Left lung (tissue), 14 donors: ENCODE data around the gene FBXW7. TPM values are rescaled to one million over a fixed set of nuclear protein-coding genes. Genes with fewer than 3 reads are reported as not detected.
A peak's percentile ranks its signal among the peaks of the same experiment; 100 is the strongest.

Source experiments
- ATAC-seq: fragments of 200-7000 bp; cut with Tn5 transposase; one replicate; pipeline ENCODE4 v1.9.1; 2020; ENCODE audit warnings: moderate library complexity
- DNase-seq, 4 donors: peaks; one replicate each; pipeline ENCODE4 v3.0.0-alpha.2; 2013 to 2020
- H3K27ac ChIP-seq, 2 donors: fragments of 200-600 bp; sonication (generic) in 1 of 2; one replicate each; pipeline versions ENCODE4 v1.5.0 to v1.8.0; 2020 to 2021
- H3K27me3 ChIP-seq, 2 donors: fragments of 200-600 bp; sonication (generic) in 1 of 2; one replicate each; pipeline versions ENCODE4 v1.5.0 to v1.8.0; 2020 to 2021
- H3K36me3 ChIP-seq, 2 donors: fragments of 200-600 bp; sonication (generic) in 1 of 2; one replicate each; pipeline versions ENCODE4 v1.5.0 to v1.8.0; 2020 to 2021
- H3K4me1 ChIP-seq, 2 donors: fragments of 200-600 bp; one replicate each; pipeline ENCODE4 v1.8.0; 2021
- H3K4me3 ChIP-seq, 2 donors: fragments of 200-600 bp; sonication (generic) in 1 of 2; one replicate each; pipeline versions ENCODE4 v1.5.0 to v1.8.0; 2020 to 2021; ENCODE audit warnings: mild to moderate bottlenecking in 1 of 2
- H3K9me3 ChIP-seq, 2 donors: fragments of 200-600 bp; sonication (generic) in 1 of 2; one replicate each; pipeline versions ENCODE4 v1.5.0 to v1.8.0; 2020 to 2021
- CTCF ChIP-seq, 2 donors: fragments of 200-600 bp; sonication (generic) in 1 of 2; IDR thresholded peaks; one replicate each; pipeline versions ENCODE4 v1.5.0 to v1.8.0; 2021; ENCODE audit warnings: antibody characterized with exemption in 2 of 2
- intact Hi-C, 2 donors: fragments of 100-400 bp; cut with DNase I; formaldehyde crosslinking; loops; one replicate each; pipeline versions ENCODE4 v1.11.2 to v1.14.2; 2022
- long read RNA-seq, 12 donors: library from polyadenylated mRNA in 2 of 12; unstranded in 2 of 12; transcript quantifications; one replicate each; pipeline ENCODE4 v2.0.0 and lab custom pipeline, GENCODE V29; 2019 to 2026
- polyA plus RNA-seq, 6 donors: library from polyadenylated mRNA; unstranded; fragments of 120-200 nt; gene quantifications; one replicate each; pipeline ENCODE4 v1.2.1, GENCODE V29; 2013; ENCODE audit not compliant: insufficient read length in 6 of 6
- total RNA-seq, 2 donors: library from RNA; stranded (reverse); fragmentation: NEBNext Ultra II Directional; extraction: Animal tissue kit (Norgen Biotek cat#: 25700); gene quantifications; one replicate each; pipeline ENCODE4 v1.2.1, GENCODE V29; 2021
- donor health status: DM: no; HTN: yes; CAD: no.
- donor health status: DM: no; HTN: no; CAD: no.

Gene FBXW7, protein sequence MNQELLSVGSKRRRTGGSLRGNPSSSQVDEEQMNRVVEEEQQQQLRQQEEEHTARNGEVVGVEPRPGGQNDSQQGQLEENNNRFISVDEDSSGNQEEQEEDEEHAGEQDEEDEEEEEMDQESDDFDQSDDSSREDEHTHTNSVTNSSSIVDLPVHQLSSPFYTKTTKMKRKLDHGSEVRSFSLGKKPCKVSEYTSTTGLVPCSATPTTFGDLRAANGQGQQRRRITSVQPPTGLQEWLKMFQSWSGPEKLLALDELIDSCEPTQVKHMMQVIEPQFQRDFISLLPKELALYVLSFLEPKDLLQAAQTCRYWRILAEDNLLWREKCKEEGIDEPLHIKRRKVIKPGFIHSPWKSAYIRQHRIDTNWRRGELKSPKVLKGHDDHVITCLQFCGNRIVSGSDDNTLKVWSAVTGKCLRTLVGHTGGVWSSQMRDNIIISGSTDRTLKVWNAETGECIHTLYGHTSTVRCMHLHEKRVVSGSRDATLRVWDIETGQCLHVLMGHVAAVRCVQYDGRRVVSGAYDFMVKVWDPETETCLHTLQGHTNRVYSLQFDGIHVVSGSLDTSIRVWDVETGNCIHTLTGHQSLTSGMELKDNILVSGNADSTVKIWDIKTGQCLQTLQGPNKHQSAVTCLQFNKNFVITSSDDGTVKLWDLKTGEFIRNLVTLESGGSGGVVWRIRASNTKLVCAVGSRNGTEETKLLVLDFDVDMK
- total RNA-seq: 10 to 100 TPM; 33.6 to 35.2 TPM
- 10 to 100 TPM; 29.0 to 39.7 (median 35.6) TPM for polyA plus RNA-seq
- long read RNA-seq, donor 1, transcript FBXW7-210 (2 exons, 528 nt): major isoform, 7 of 11 reads
- long read RNA-seq, donor 1, partial matches to known transcripts: 0 of 11 reads
- long read RNA-seq, donor 1, other reads (novel, unspliced or antisense): 0 of 11 reads
- long read RNA-seq, donor 2, full-length matches to known transcripts: 7 of 7 reads
- long read RNA-seq, donor 2, partial matches to known transcripts: 0 of 7 reads
- long read RNA-seq, donor 2, other reads (novel, unspliced or antisense): 0 of 7 reads
- long read RNA-seq, donor 3, partial matches to known transcripts: 0 of 2 reads
- long read RNA-seq, donor 3, other reads (novel, unspliced or antisense): 0 of 2 reads
- long read RNA-seq, donor 4, partial matches to known transcripts: 0 of 2 reads
- long read RNA-seq, donor 4, other reads (novel, unspliced or antisense): 1 of 2 reads
- long read RNA-seq, donor 5, full-length matches to known transcripts: 5 of 5 reads
- long read RNA-seq, donor 5, partial matches to known transcripts: 0 of 5 reads
- long read RNA-seq, donor 5, other reads (novel, unspliced or antisense): 0 of 5 reads
- long read RNA-seq, donor 6, full-length matches to known transcripts: 7 of 7 reads
- long read RNA-seq, donor 6, partial matches to known transcripts: 0 of 7 reads
- long read RNA-seq, donor 6, other reads (novel, unspliced or antisense): 0 of 7 reads
- long read RNA-seq, donor 7, partial matches to known transcripts: 0 of 1 reads
- long read RNA-seq, donor 7, other reads (novel, unspliced or antisense): 0 of 1 reads
- long read RNA-seq, donor 8, partial matches to known transcripts: 0 of 2 reads
- long read RNA-seq, donor 8, other reads (novel, unspliced or antisense): 0 of 2 reads
- long read RNA-seq, donor 9: 0 reads
- long read RNA-seq, donor 10, partial matches to known transcripts: 1 of 1 reads
- long read RNA-seq, donor 10, other reads (novel, unspliced or antisense): 0 of 1 reads
- long read RNA-seq, donor 11, partial matches to known transcripts: 6 of 20 reads
- long read RNA-seq, donor 11, other reads (novel, unspliced or antisense): 0 of 20 reads
- long read RNA-seq, donor 12, transcript FBXW7-210 (2 exons, 528 nt): major isoform, 5 of 5 reads
- long read RNA-seq, donor 12, partial matches to known transcripts: 0 of 5 reads
- long read RNA-seq, donor 12, other reads (novel, unspliced or antisense): 0 of 5 reads

DNA sequence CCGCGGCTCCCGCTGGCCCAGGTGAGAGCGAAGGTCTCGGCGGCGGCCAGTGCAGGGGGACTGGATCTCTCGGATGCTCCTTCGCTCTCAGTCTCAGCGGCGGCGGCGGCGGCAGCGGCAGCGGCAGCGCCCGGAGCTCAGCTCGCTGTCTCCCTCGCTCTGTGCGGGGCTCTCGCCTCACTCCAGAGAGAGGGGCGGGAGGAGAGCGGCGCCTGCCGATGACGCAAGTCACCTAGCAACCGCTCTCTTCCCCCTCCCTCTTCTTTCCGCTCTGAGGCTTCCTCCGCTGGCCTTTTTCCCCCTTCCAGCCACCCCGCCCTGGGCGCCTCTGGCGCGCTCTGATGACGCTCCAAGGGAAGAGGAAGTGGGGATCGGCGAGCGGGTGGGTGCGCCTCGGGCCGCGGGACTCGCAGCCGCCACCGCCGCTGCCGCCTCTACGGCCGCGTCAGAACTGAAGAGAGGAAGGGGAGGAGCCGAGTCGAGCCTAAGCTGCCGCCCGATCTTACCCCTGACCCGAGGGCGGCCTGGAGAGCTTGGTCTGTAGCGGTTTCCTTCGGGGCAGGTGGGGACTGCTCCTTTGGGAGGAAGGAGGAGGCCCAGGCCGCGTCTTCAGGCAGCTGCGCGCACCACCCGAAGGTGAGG lies at the start of gene FBXW7:
Gene FBXW7, minus strand, starts transcription at position 190 of the 642 bp plus-strand sequence. CDS start 124,289 bp downstream, outside the sequence.
- H3K9me3 ChIP-seq: no peaks in the 10 kb centered on the region
- H3K36me3 ChIP-seq: peaks cover 0 to 13% of the 10 kb centered on the region in 2 donors
- ATAC-seq: peak; percentile 94
- H3K4me3 ChIP-seq: peak within 1 kb of the TSS; percentile 97 to 99
- intact Hi-C loops: no loop called here
- peak within 1 kb of the TSS; percentile 83 to 98 for H3K27ac ChIP-seq
- H3K27me3 ChIP-seq: no peaks in the 10 kb centered on the region
- peak in 1 of 2 donors; percentile 10 for TF ChIP-seq CTCF (IDR thresholded peaks at IDR 0.05)
- DNase-seq: peak; percentile 99 to 100 (median 99)
- H3K4me1 ChIP-seq: peaks cover 15 to 53% of the 10 kb centered on the region in 2 donors

- Histone ChIP-seq H3K27me3 (no peaks in the 10 kb centered on the region), H3K4me3 (no peak overlapping the region), H3K9me3 (no peaks in the 10 kb centered on the region), H3K4me1 (peaks cover 0 to 8% of the 10 kb centered on the region in 2 donors), H3K27ac (no peak overlapping the region), H3K36me3 (no peaks in the 10 kb centered on the region)
- ATAC-seq (peak; percentile 91), DNase-seq (no peak)
- no peak for TF ChIP-seq CTCF (IDR thresholded peaks at IDR 0.05)
- intact Hi-C loops: no loop called here
Measured at GRCh38 chr4:152585023-152585441, 49.1 kb upstream of the FBXW7 start.

DNA sequence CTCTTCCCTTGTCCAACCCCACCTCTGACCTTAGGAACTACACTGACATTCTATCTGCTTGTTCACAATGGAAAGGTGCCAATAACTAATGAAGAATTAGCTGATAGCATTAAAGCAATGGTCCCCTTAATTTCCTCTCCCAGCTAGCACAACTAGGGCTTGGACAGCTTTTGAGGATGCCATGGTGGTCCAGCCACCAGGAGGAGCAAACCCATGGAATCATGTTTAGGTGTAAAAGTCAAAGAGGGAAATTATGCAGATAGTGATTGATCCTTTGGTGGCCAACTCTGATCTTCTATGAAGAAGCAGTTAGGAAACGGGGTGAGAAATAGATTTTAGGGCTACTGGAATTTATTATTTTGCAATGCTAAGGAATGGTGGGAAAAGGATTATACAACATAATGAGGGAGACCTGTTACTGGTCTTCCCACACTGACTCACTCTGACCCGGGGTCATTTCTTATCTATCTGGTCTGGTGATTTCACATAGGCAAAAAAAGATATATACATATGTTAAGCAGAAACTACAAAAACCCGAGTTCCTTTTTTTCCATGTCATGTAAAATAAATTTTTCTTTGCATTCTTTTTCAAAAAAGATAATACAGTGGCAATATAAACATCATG lies 45.8 kb upstream of the FBXW7 start:
- Histone ChIP-seq H3K36me3 (no peaks in the 10 kb centered on the region), H3K9me3 (no peaks in the 10 kb centered on the region), H3K27ac (no peak overlapping the region), H3K4me1 (peaks cover 0 to 8% of the 10 kb centered on the region in 2 donors), H3K4me3 (no peak overlapping the region), H3K27me3 (no peaks in the 10 kb centered on the region)
- TF ChIP-seq CTCF (IDR thresholded peaks at IDR 0.05): no peak
- intact Hi-C loops: no loop called here
- DNase-seq (no peak), ATAC-seq (no peak)
